HEK293 (cell line): ENCODE results near the gene KRTAP4-7.
"Not testable (repeated sequence)": the region's sequence is repeated elsewhere in the genome, so short reads cannot be mapped to it uniquely, and the experiment has no call there.

Source experiments
- CTCF ChIA-PET: fragments of 350-600 bp; formaldehyde crosslinking; extraction: SDS; loops from one replicate; lab custom pipeline; 2021; ENCODE audit warnings: antibody characterized with exemption; lab: Yijun Ruan, JAX
- POLR2A ChIA-PET: fragments of 300-600 bp; formaldehyde crosslinking; extraction: SDS; loops from one replicate; lab custom pipeline; 2020; ENCODE audit warnings: antibody characterized with exemption, inconsistent platforms; lab: Yijun Ruan, JAX
- H3K27ac ChIP-seq: fragments of 200-500 bp; sonication (Bioruptor generic); 2 replicates; pipeline ENCODE4 v1.5.1; 2014; ENCODE audit warnings: low read depth, low read length, control low read depth, inconsistent platforms; ENCODE audit errors: extremely low read depth
- H3K36me3 ChIP-seq, 2 experiments: fragments of 200-500 bp in 1 of 2; sonication (Bioruptor generic) in 1 of 2; 1 replicate in 1 of 2; 2 replicates in 1 of 2; pipeline ENCODE4 v1.5.1; 2014 to 2017; ENCODE audit warnings: inconsistent platforms in 2 of 2, low read length in 2 of 2; ENCODE audit not compliant: control insufficient read depth in 2 of 2, insufficient read depth in 1 of 2
- H3K4me1 ChIP-seq: fragments of 200-500 bp; sonication (Bioruptor generic); 2 replicates; pipeline ENCODE4 v1.5.1; 2014; ENCODE audit warnings: mild to moderate bottlenecking, low read length, inconsistent platforms; ENCODE audit not compliant: control insufficient read depth, insufficient read depth
- H3K4me3 ChIP-seq: 2 replicates; pipeline ENCODE4 v1.5.1; 2011; ENCODE audit warnings: low read depth, mild to moderate bottlenecking, control low read depth, low read length, moderate library complexity
- H3K9me3 ChIP-seq: fragments of 200-500 bp; sonication (Bioruptor generic); 2 replicates; pipeline ENCODE4 v1.5.1; 2014; ENCODE audit warnings: low read depth, low read length, inconsistent platforms; ENCODE audit not compliant: control insufficient read depth, insufficient read depth
- GLIS2 ChIP-seq: fragments of 450-650 bp; formaldehyde crosslinking; IDR thresholded peaks from 2 replicates; pipeline ENCODE4 v1.5.1; 2016; ENCODE audit warnings: missing biosample characterization, missing genetic modification characterization
- MYNN ChIP-seq: fragments of 450-650 bp; formaldehyde crosslinking; IDR thresholded peaks from 2 replicates; pipeline ENCODE4 v1.5.1; 2016; ENCODE audit warnings: missing biosample characterization, missing genetic modification characterization, borderline replicate concordance
- PATZ1 ChIP-seq: fragments of 450-650 bp; formaldehyde crosslinking; IDR thresholded peaks from 2 replicates; pipeline ENCODE4 v1.5.1; 2016; ENCODE audit warnings: missing biosample characterization, missing genetic modification characterization
- PRDM10 ChIP-seq: fragments of 450-650 bp; formaldehyde crosslinking; IDR thresholded peaks from 2 replicates; pipeline ENCODE4 v1.5.1; 2016; ENCODE audit warnings: missing biosample characterization, missing genetic modification characterization
- SCRT1 ChIP-seq: fragments of 450-650 bp; formaldehyde crosslinking; IDR thresholded peaks from 2 replicates; pipeline ENCODE4 v1.5.1; 2016; ENCODE audit warnings: missing biosample characterization, missing genetic modification characterization, borderline replicate concordance
- ZBTB11 ChIP-seq: fragments of 450-650 bp; formaldehyde crosslinking; conservative IDR thresholded peaks from 2 replicates; pipeline ENCODE4 v1.5.1; 2016; ENCODE audit warnings: low read depth, missing biosample characterization, missing genetic modification characterization
- ZIC2 ChIP-seq: fragments of 450-650 bp; formaldehyde crosslinking; IDR thresholded peaks from 2 replicates; pipeline ENCODE4 v1.5.1; 2016; ENCODE audit warnings: missing biosample characterization, missing genetic modification characterization
- ZNF146 ChIP-seq: fragments of 450-650 bp; formaldehyde crosslinking; IDR thresholded peaks from 2 replicates; pipeline ENCODE4 v1.5.1; 2016; ENCODE audit warnings: missing biosample characterization, missing genetic modification characterization
- ZNF16 ChIP-seq: fragments of 450-650 bp; formaldehyde crosslinking; IDR thresholded peaks from 2 replicates; pipeline ENCODE4 v1.5.1; 2016; ENCODE audit warnings: low read depth, missing biosample characterization, missing genetic modification characterization
- ZNF175 ChIP-seq: fragments of 450-650 bp; formaldehyde crosslinking; IDR thresholded peaks from 2 replicates; pipeline ENCODE4 v1.5.1; 2016; ENCODE audit warnings: missing biosample characterization, missing genetic modification characterization
- ZNF214 ChIP-seq: fragments of 450-650 bp; formaldehyde crosslinking; IDR thresholded peaks from 2 replicates; pipeline ENCODE4 v1.5.1; 2017; ENCODE audit warnings: missing biosample characterization, mild to moderate bottlenecking, missing genetic modification characterization, borderline replicate concordance
- ZNF394 ChIP-seq: fragments of 450-650 bp; formaldehyde crosslinking; IDR thresholded peaks from 2 replicates; pipeline ENCODE4 v1.5.1; 2016; ENCODE audit warnings: missing biosample characterization, missing genetic modification characterization, mild to moderate bottlenecking, moderate library complexity, borderline replicate concordance
- ZNF610 ChIP-seq: fragments of 450-650 bp; formaldehyde crosslinking; IDR thresholded peaks from 2 replicates; pipeline ENCODE4 v1.5.1; 2016; ENCODE audit warnings: missing biosample characterization, missing genetic modification characterization, borderline replicate concordance
- ZNF658 ChIP-seq: fragments of 450-650 bp; formaldehyde crosslinking; IDR thresholded peaks from 2 replicates; pipeline ENCODE4; 2016; ENCODE audit warnings: missing biosample characterization, missing genetic modification characterization
- ZNF747 ChIP-seq: fragments of 450-650 bp; formaldehyde crosslinking; IDR thresholded peaks from 2 replicates; pipeline ENCODE4 v1.5.1; 2016; ENCODE audit warnings: missing biosample characterization, missing genetic modification characterization

KRTAP4-7 gene

GRCh38 chr17:41123292-41123990 is 39.5 kb downstream of the KRTAP4-7 start:
- H3K36me3 ChIP-seq, POLR2A ChIA-PET, H3K4me1 ChIP-seq, H3K9me3 ChIP-seq: not testable (repeated sequence)
- CTCF ChIA-PET, result interaction anchor here (0.6 kb wide), 1 partner anchor 9 kb away, joined by 3 read pairs; no protein-coding TSS in a partner anchor
- TF ChIP-seq ZIC2 (tag by site-specific recombination), result peak; percentile 84; the same call in 1 of the 2 replicates
- peak; percentile 47; the same call in 1 of the 2 replicates for TF ChIP-seq SCRT1 (tag by site-specific recombination)
- TF ChIP-seq, all 188 proteins: peak for 2; not testable (repeated sequence) for 186
- H3K27ac ChIP-seq, H3K4me3 ChIP-seq: not testable (repeated sequence)

GRCh38 chr17:41123991-41124371 is 40.0 kb downstream of the KRTAP4-7 start, which contains the start of gene KRTAP4-12:
KRTAP4-12 (minus strand) TSS chr17:41124182; CDS start chr17:41124122, 60 bp downstream.
- not testable (repeated sequence) for H3K27ac ChIP-seq

GRCh38 chr17:41125064-41125463 is 41.1 kb downstream of the KRTAP4-7 start:
- no peak overlapping the region for H3K4me3 ChIP-seq
- CTCF ChIA-PET, result no interaction called here
- TF ChIP-seq PATZ1 (tag by site-specific recombination) (no peak), ZBTB11 (tag by site-specific recombination) (no peak), ZNF175 (tag by site-specific recombination) (no peak), MYNN (no peak), SCRT1 (tag by site-specific recombination) (no peak), ZNF747 (tag by site-specific recombination) (no peak), PRDM10 (no peak), ZNF658 (tag by site-specific recombination) (no peak), ZNF146 (tag by site-specific recombination) (no peak), ZNF214 (tag by site-specific recombination) (no peak), ZNF610 (tag by site-specific recombination) (no peak), ZNF16 (tag by site-specific recombination) (no peak), GLIS2 (tag by site-specific recombination) (no peak), ZNF394 (no peak)

More at GRCh38 chr17:41123991-41124371, 40.0 kb downstream of the KRTAP4-7 start, which contains the start of gene KRTAP4-12:
- H3K9me3 ChIP-seq, POLR2A ChIA-PET, H3K4me3 ChIP-seq, H3K4me1 ChIP-seq, H3K36me3 ChIP-seq: not testable (repeated sequence)
- TF ChIP-seq ZIC2 (tag by site-specific recombination), result peak; percentile 62
- CTCF ChIA-PET, result interaction anchor here (0.6 kb wide), 1 partner anchor 9 kb away, joined by 3 read pairs; no protein-coding TSS in a partner anchor

More at GRCh38 chr17:41125064-41125463, 41.1 kb downstream of the KRTAP4-7 start:
- Histone ChIP-seq H3K9me3 (no peaks in the 10 kb centered on the region; the same call in 1 of the 2 replicates), H3K27ac (no peak overlapping the region), H3K36me3 (no peaks in the 10 kb centered on the region), H3K4me1 (no peaks in the 10 kb centered on the region)
- POLR2A ChIA-PET, result no interaction called here
